Adipose tissue (tissue), 3 donors: Measurements from ENCODE around the gene UQCC2. TPM values are rescaled to one million over a fixed set of nuclear protein-coding genes. Genes with fewer than 3 reads are reported as not detected.

Experiments
- H3K27ac ChIP-seq: one replicate; pipeline ENCODE4 v1.5.1; 2013; ENCODE audit warnings: low read depth, low read length
- WGBS, 3 donors: extraction: QIAGEN DNeasy Blood & Tissue Kit; methylation state at CpG; one replicate each; pipeline ENCODE4 v1.1.7; 2013; 5-methylcytosine and 5-hydroxymethylcytosine counted together
- polyA plus RNA-seq, 3 donors: library from polyadenylated mRNA; stranded (reverse); fragments of 200-250 nt; gene quantifications; one replicate each; pipeline ENCODE4 v1.2.3, GENCODE V29; 2013
- donor health status: healthy with polysubstance abuse.
- donor health status: Bipolar disorder and iron deficiency.
- donor health status: healthy.

UQCC2 gene
- 10 to 100 TPM; 31.1 to 78.1 (median 52.3) TPM for polyA plus RNA-seq

GRCh38 chr6:33711140-33712129, at the start of gene UQCC2:
Gene UQCC2 (minus strand): TSS chr6:33711700. CDS start chr6:33711686, 14 bp downstream.
- WGBS, 3 donors, result 2% methylated on average over 70 to 73 of the region's 73 CpGs
- H3K27ac ChIP-seq, result no peak within 1 kb of the TSS

- 84 to 94% (median 90%) methylated on average over 9 of the region's 9 CpGs for WGBS, 3 donors
- H3K27ac ChIP-seq, result no peak overlapping the region
Observed at GRCh38 chr6:33759887-33760629, 48.6 kb upstream of the UQCC2 start.

GRCh38 chr6:33758815-33759216, 47.3 kb upstream of the UQCC2 start:
- 51 to 70% (median 61%) methylated on average over 7 of the region's 7 CpGs for WGBS, 3 donors
- H3K27ac ChIP-seq, result no peak overlapping the region

GRCh38 chr6:33757906-33758305, 46.4 kb upstream of the UQCC2 start:
- H3K27ac ChIP-seq, result no peak overlapping the region
- WGBS, 3 donors, result 86 to 90% (median 88%) methylated on average over 10 of the region's 10 CpGs

- WGBS, 3 donors, result 74 to 96% (median 88%) methylated on average over 3 of the region's 3 CpGs
- no peak overlapping the region for H3K27ac ChIP-seq
Observed at GRCh38 chr6:33757113-33757512, 45.6 kb upstream of the UQCC2 start.

- 88 to 91% (median 89%) methylated on average over 12 of the region's 12 CpGs for WGBS, 3 donors
- no peak overlapping the region for H3K27ac ChIP-seq
Observed at GRCh38 chr6:33756211-33756954, 44.9 kb upstream of the UQCC2 start.

GRCh38 chr6:33755070-33755869, 43.8 kb upstream of the UQCC2 start:
- H3K27ac ChIP-seq, result no peak overlapping the region
- 84 to 88% (median 86%) methylated on average over 13 of the region's 13 CpGs for WGBS, 3 donors

GRCh38 chr6:33754222-33754621, 42.7 kb upstream of the UQCC2 start:
- WGBS, 3 donors, result 88 to 90% (median 90%) methylated on average over 11 of the region's 11 CpGs

GRCh38 chr6:33752646-33753015, 41.1 kb upstream of the UQCC2 start:
- WGBS, 3 donors, result 97 to 100% (median 100%) methylated on average over 1 of the region's 1 CpG
- H3K27ac ChIP-seq, result no peak overlapping the region

More at GRCh38 chr6:33754222-33754621, 42.7 kb upstream of the UQCC2 start:
- no peak overlapping the region for H3K27ac ChIP-seq

GRCh38 chr6:33751771-33752645, 40.5 kb upstream of the UQCC2 start:
- no peak overlapping the region for H3K27ac ChIP-seq
- WGBS, 3 donors, result 69 to 77% (median 76%) methylated on average over 15 of the region's 15 CpGs

- no peak overlapping the region for H3K27ac ChIP-seq
- WGBS, 3 donors, result 43 to 81% (median 60%) methylated on average over 11 of the region's 11 CpGs
Observed at GRCh38 chr6:33750244-33750991, 38.9 kb upstream of the UQCC2 start.

GRCh38 chr6:33749401-33749800, 37.9 kb upstream of the UQCC2 start:
- H3K27ac ChIP-seq, result no peak overlapping the region
- WGBS, 3 donors, result 83 to 91% (median 88%) methylated on average over 7 of the region's 7 CpGs

GRCh38 chr6:33748841-33749240, 37.3 kb upstream of the UQCC2 start:
- WGBS, 3 donors, result 83 to 92% (median 88%) methylated on average over 4 of the region's 4 CpGs
- H3K27ac ChIP-seq, result no peak overlapping the region

- WGBS, 3 donors, result 86 to 98% (median 89%) methylated on average over 5 of the region's 5 CpGs
- H3K27ac ChIP-seq, result no peak overlapping the region
Observed at GRCh38 chr6:33747823-33748222, 36.3 kb upstream of the UQCC2 start.

GRCh38 chr6:33746651-33747100, 35.2 kb upstream of the UQCC2 start, which contains the start of gene IP6K3:
Gene IP6K3 (minus strand): TSS chr6:33746905. CDS start chr6:33735476, 11,429 bp downstream.
- WGBS, 3 donors, result 56 to 71% (median 63%) methylated on average over 10 of the region's 10 CpGs

GRCh38 chr6:33746036-33746600, 34.6 kb upstream of the UQCC2 start:
- H3K27ac ChIP-seq, result no peak overlapping the region
- 43 to 54% (median 45%) methylated on average over 14 of the region's 14 CpGs for WGBS, 3 donors

More at GRCh38 chr6:33746651-33747100, 35.2 kb upstream of the UQCC2 start, which contains the start of gene IP6K3:
- no peak within 1 kb of the TSS for H3K27ac ChIP-seq
